K562 (cell line): ENCODE measurements around the gene RNF31. TPM values are rescaled to one million over a fixed set of nuclear protein-coding genes. Genes with fewer than 3 reads are reported as not detected.

ENCODE experiments used
- ATAC-seq: fragments of 200-7000 bp; cut with Tn5 transposase; 3 replicates; pipeline ENCODE4 v1.9.1; 2020; ENCODE audit warnings: moderate library complexity
- BruUV-seq: library from RNA; stranded (reverse); fragments of 400-500 nt; replicated peaks from 2 replicates; lab custom pipeline; 2021; lab: Mats Ljungman, UMichigan
- CTCF ChIA-PET: fragments of 300-600 bp; formaldehyde crosslinking; extraction: SDS; loops from one replicate; lab custom pipeline; 2021; ENCODE audit warnings: low intra/inter-chr PET ratio; lab: Yijun Ruan, JAX
- POLR2A ChIA-PET: fragments of 300-600, 350-650 bp; sonication (Branson Sonifier 250); formaldehyde crosslinking; extraction: SDS; loops from one replicate; lab custom pipeline; 2021; ENCODE audit warnings: antibody characterized with exemption, inconsistent platforms; lab: Yijun Ruan, JAX
- DNase-seq, 4 experiments: peaks; one replicate each; pipeline versions ENCODE4 v3.0.0 to v3.0.0-alpha.2; 2011 to 2018; ENCODE audit warnings: low spot score in 3 of 4, mixed read lengths in 3 of 4; ENCODE audit errors: extremely low read depth in 1 of 4
- FAIRE-seq: peaks from 2 replicates; lab custom pipeline; 2011; peaks lifted over from hg19 to GRCh38; lab: Jason Lieb, UNC
- H2AFZ ChIP-seq: 2 replicates; pipeline ENCODE4 v1.6.0; 2011; ENCODE audit warnings: low read depth, low read length, control low read depth, inconsistent platforms
- H3K27ac ChIP-seq: fragments of 200-600 bp; 3 replicates; pipeline ENCODE4 v1.8.0; 2011; ENCODE audit warnings: low read depth, mild to moderate bottlenecking, control low read depth, inconsistent platforms, low read length, moderate library complexity, mixed read lengths; ENCODE audit errors: extremely low read depth
- H3K27me3 ChIP-seq, 2 experiments: fragments of 300-600 bp in 1 of 2; 2 replicates in 1 of 2; 3 replicates in 1 of 2; pipeline versions ENCODE4 v1.6.0 to v1.8.0; 2011; ENCODE audit warnings: inconsistent platforms in 2 of 2, low read length in 2 of 2, mild to moderate bottlenecking in 1 of 2, mixed read lengths in 1 of 2, moderate library complexity in 1 of 2; ENCODE audit not compliant: control insufficient read depth in 2 of 2, insufficient read depth in 2 of 2
- H3K36me3 ChIP-seq: fragments of 300-600 bp; 3 replicates; pipeline ENCODE4 v1.8.0; 2011; ENCODE audit warnings: mild to moderate bottlenecking, low read length, inconsistent platforms; ENCODE audit not compliant: control insufficient read depth, insufficient read depth
- H3K4me1 ChIP-seq, 2 experiments: fragments of 200-600 bp in 1 of 2; replicated peaks in 1 of 2; 2 replicates in 1 of 2; 3 replicates in 1 of 2; pipeline versions ENCODE4 v1.5.1 to v1.8.0; 2011; ENCODE audit warnings: inconsistent platforms in 2 of 2, low read length in 2 of 2, mild to moderate bottlenecking in 1 of 2, mixed read lengths in 1 of 2, moderate library complexity in 1 of 2; ENCODE audit not compliant: control insufficient read depth in 2 of 2, insufficient read depth in 2 of 2
- H3K4me2 ChIP-seq: 2 replicates; pipeline ENCODE4 v1.6.1; 2011; ENCODE audit warnings: low read length, control low read depth, inconsistent platforms, mixed read lengths; ENCODE audit not compliant: insufficient read depth
- H3K4me3 ChIP-seq: fragments of 200-600 bp; sonication (generic), shearing (Covaris generic); 2 replicates; pipeline ENCODE4 v1.5.1; 2016; ENCODE audit warnings: control low read depth, inconsistent platforms
- H3K79me2 ChIP-seq: fragments of 200-600 bp; 3 replicates; pipeline ENCODE4 v1.8.0; 2011; ENCODE audit warnings: low read length, inconsistent platforms; ENCODE audit not compliant: control insufficient read depth, insufficient read depth
- H3K9ac ChIP-seq, 2 experiments: 2 replicates each; pipeline versions ENCODE4 v1.6.0 to v1.6.1; 2011; ENCODE audit warnings: low read depth in 2 of 2, low read length in 2 of 2, control low read depth in 1 of 2, inconsistent platforms in 1 of 2, mild to moderate bottlenecking in 1 of 2, mixed read lengths in 1 of 2; ENCODE audit not compliant: insufficient read depth in 1 of 2
- H3K9me1 ChIP-seq: one replicate; pipeline ENCODE4 v1.6.0; 2011; ENCODE audit warnings: inconsistent platforms, mild to moderate bottlenecking, low read length, moderate library complexity; ENCODE audit not compliant: control insufficient read depth, insufficient read depth
- H3K9me3 ChIP-seq: replicated peaks from 2 replicates; pipeline ENCODE4 v1.5.1; 2011; ENCODE audit warnings: low read depth, low read length, inconsistent platforms; ENCODE audit not compliant: control insufficient read depth, insufficient read depth
- H4K20me1 ChIP-seq: replicated peaks from 2 replicates; pipeline ENCODE4 v1.6.1; 2011; ENCODE audit warnings: low read length, inconsistent platforms, mixed read lengths; ENCODE audit not compliant: control insufficient read depth, insufficient read depth
- ARNT ChIP-seq, 2 experiments: fragments of 450-650 bp; IDR thresholded peaks; 2 replicates each; pipeline ENCODE4 v1.6.1; 2016; ENCODE audit warnings: mild to moderate bottlenecking in 1 of 2
- ATF3 ChIP-seq, 2 experiments: fragments of 450-650 bp in 1 of 2; sonication (generic) in 1 of 2; formaldehyde crosslinking in 1 of 2; IDR thresholded peaks in 1 of 2; conservative IDR thresholded peaks in 1 of 2; 2 replicates each; pipeline versions ENCODE4 v1.6.1 to v1.8.1; 2016 to 2023; ENCODE audit warnings: mild to moderate bottlenecking in 2 of 2, moderate library complexity in 2 of 2, inconsistent platforms in 1 of 2, missing genetic modification reagents in 1 of 2
- FOXK1 ChIP-seq: sonication (generic); formaldehyde crosslinking; IDR thresholded peaks from 2 replicates; pipeline ENCODE4 v1.8.0; 2022; ENCODE audit warnings: missing genetic modification reagents, mild to moderate bottlenecking, borderline replicate concordance
- HDAC1 ChIP-seq, 2 experiments: fragments of 450-650 bp; IDR thresholded peaks; 2 replicates each; pipeline ENCODE4 v1.6.1; 2016 to 2017; ENCODE audit warnings: inconsistent platforms in 1 of 2, mild to moderate bottlenecking in 1 of 2, moderate library complexity in 1 of 2
- KDM1A ChIP-seq, 2 experiments: fragments of 450-650 bp; IDR thresholded peaks; 2 replicates each; pipeline ENCODE4 v1.6.1; 2016; ENCODE audit warnings: mild to moderate bottlenecking in 2 of 2
- LCOR ChIP-seq: sonication (generic); formaldehyde crosslinking; IDR thresholded peaks from 2 replicates; pipeline ENCODE4 v1.8.0; 2022; ENCODE audit warnings: mild to moderate bottlenecking, missing genetic modification reagents
- MCM3 ChIP-seq: fragments of 450-650 bp; IDR thresholded peaks from 2 replicates; pipeline ENCODE4 v1.6.1; 2016
- MED1 ChIP-seq: sonication (generic); formaldehyde crosslinking; IDR thresholded peaks from 2 replicates; pipeline ENCODE4 v1.8.1; 2023; ENCODE audit warnings: missing genetic modification reagents, borderline replicate concordance
- MYC ChIP-seq, 2 experiments: fragments of 250-450 bp in 1 of 2; sonication (Bioruptor Pico) in 1 of 2; IDR thresholded peaks; 2 replicates each; pipeline versions ENCODE4 v1.5.1 to v1.6.1; 2012 to 2021; ENCODE audit warnings: low read depth in 2 of 2, borderline replicate concordance in 1 of 2, improper control_type of control experiment in 1 of 2, low read length in 1 of 2, mild to moderate bottlenecking in 1 of 2, moderate library complexity in 1 of 2
- RBFOX2 ChIP-seq: fragments of 200-400 bp; formaldehyde crosslinking; IDR thresholded peaks from 2 replicates; pipeline ENCODE4 v1.6.1; 2017; ENCODE audit warnings: low read depth, mild to moderate bottlenecking, low read length, moderate library complexity
- SPI1 ChIP-seq: IDR thresholded peaks from 2 replicates; pipeline ENCODE4 v1.6.1; 2011; ENCODE audit warnings: low read depth, low read length, control low read depth, borderline replicate concordance
- ZNF174 ChIP-seq: fragments of 250-450 bp; sonication (Bioruptor Pico); IDR thresholded peaks from 2 replicates; pipeline ENCODE4 v1.4.0; 2020; ENCODE audit warnings: mild to moderate bottlenecking
- ZNF398 ChIP-seq: fragments of 250-450 bp; sonication (Bioruptor Pico); IDR thresholded peaks from 2 replicates; pipeline ENCODE4 v1.8.0; 2021; ENCODE audit warnings: moderate library complexity, mild to moderate bottlenecking, inconsistent platforms
- ZNF41 ChIP-seq: fragments of 250-450 bp; sonication (Bioruptor Pico); conservative IDR thresholded peaks from 2 replicates; pipeline ENCODE4 v1.4.0; 2020; ENCODE audit warnings: mild to moderate bottlenecking
- WGBS: fragments of 100-300 bp; shearing (Covaris generic); methylation state at CpG from one replicate; pipeline ENCODE4 v1.1.6; 2016; ENCODE audit warnings: low coverage, mixed read lengths; ENCODE audit not compliant: insufficient coverage; ENCODE audit errors: missing lambda C conversion rate; 5-methylcytosine and 5-hydroxymethylcytosine counted together
- in situ Hi-C: fragments of 300-500 bp; cut with MboI; formaldehyde crosslinking; loops from 4 replicates; pipeline ENCODE4 v1.15.0; 2018; ENCODE audit warnings: inconsistent platforms, mixed read lengths
- intact Hi-C: fragments of 100-400 bp; cut with micrococcal nuclease; formaldehyde crosslinking; loops from 2 replicates; pipeline ENCODE4 v1.14.2; 2022
- polyA plus RNA-seq, 8 experiments: library from polyadenylated mRNA; depleted of rRNA in 4 of 8; stranded (reverse) in 5 of 8; unstranded in 3 of 8; fragments of >200 nt; fragmentation: Nextera tagmentation in 2 of 8; fragmentation: Illumina TruSeq in 1 of 8; extraction: Ambion mirVana in 2 of 8; extraction: Trizol in 1 of 8; gene quantifications; 2 replicates each; pipeline versions ENCODE4 v1.2.1 to v1.2.3, GENCODE V29; 2011 to 2014; ENCODE audit warnings: inconsistent platforms in 1 of 8, missing spikeins in 1 of 8
- total RNA-seq, 7 experiments: library from RNA; depleted of rRNA in 6 of 7; stranded (reverse); fragments of >200 nt in 6 of 7; fragmentation: Illumina TruSeq in 2 of 7; extraction: Trizol in 2 of 7; gene quantifications; 2 replicates each; pipeline versions ENCODE4 v1.2.1 to v1.2.3, GENCODE V29; 2011 to 2021; ENCODE audit warnings: low replicate concordance in 1 of 7
- TF ChIP-seq, protein P1 (sequence below): fragments of 250-450 bp; sonication (Bioruptor Pico); IDR thresholded peaks from 2 replicates; pipeline ENCODE4 v1.5.0; 2020; ENCODE audit warnings: mild to moderate bottlenecking, borderline replicate concordance
- TF ChIP-seq, protein P2 (sequence below): fragments of 450-650 bp; IDR thresholded peaks from 2 replicates; pipeline ENCODE4 v1.6.1; 2016; ENCODE audit warnings: missing biosample characterization, missing genetic modification characterization

RNF31 gene
- total and polyA plus RNA-seq, 9 of the 15 experiments (the other 6 are each of a cell fraction or from before 2014, with no cell fraction given), result 3.1 to 47.6 (median 19.1) TPM

DNA sequence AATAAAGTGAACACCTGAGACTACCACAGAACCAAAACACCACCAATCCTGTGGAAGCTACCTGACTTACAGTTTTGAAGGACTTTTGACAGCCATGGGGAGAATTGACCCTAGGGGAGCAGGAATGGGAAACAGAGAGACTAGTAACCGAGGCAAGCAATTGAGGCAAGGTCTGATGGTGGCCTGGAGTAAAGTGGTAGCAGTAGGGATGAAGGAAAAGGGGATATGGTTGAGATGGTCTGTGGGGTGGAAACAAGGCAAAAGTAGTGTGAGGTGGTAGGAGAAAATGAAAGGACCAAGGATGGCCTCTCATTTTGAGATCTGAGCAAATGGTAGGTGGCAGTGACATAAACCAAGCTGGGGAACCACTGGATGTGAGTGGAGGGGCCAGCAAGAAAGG is 9.5 kb downstream of the RNF31 start:
- no TSS peak for BruUV-seq
- Histone ChIP-seq H3K79me2 (peaks cover 6% of the 10 kb centered on the region; the same call in 1 of the 3 replicates), H3K36me3 (peaks cover 58% of the 10 kb centered on the region; the same call in 2 of the 3 replicates), H4K20me1 (no peaks in the 10 kb centered on the region)
- TF ChIP-seq, protein P1, sequence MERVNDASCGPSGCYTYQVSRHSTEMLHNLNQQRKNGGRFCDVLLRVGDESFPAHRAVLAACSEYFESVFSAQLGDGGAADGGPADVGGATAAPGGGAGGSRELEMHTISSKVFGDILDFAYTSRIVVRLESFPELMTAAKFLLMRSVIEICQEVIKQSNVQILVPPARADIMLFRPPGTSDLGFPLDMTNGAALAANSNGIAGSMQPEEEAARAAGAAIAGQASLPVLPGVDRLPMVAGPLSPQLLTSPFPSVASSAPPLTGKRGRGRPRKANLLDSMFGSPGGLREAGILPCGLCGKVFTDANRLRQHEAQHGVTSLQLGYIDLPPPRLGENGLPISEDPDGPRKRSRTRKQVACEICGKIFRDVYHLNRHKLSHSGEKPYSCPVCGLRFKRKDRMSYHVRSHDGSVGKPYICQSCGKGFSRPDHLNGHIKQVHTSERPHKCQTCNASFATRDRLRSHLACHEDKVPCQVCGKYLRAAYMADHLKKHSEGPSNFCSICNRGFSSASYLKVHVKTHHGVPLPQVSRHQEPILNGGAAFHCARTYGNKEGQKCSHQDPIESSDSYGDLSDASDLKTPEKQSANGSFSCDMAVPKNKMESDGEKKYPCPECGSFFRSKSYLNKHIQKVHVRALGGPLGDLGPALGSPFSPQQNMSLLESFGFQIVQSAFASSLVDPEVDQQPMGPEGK (CRISPR knock-in tag), result no peak
- TF ChIP-seq ZNF174 (CRISPR knock-in tag) (no peak), KDM1A (IDR thresholded peaks at IDR 0.05) (no peak), MYC (IDR thresholded peaks at IDR 0.05; ENCODE audit: low read depth, low read length) (no peak), MYC (CRISPR knock-in tag; IDR thresholded peaks at IDR 0.05; ENCODE audit: borderline replicate concordance, low read depth) (no peak), HDAC1 (IDR thresholded peaks at IDR 0.05) (no peak), ARNT (IDR thresholded peaks at IDR 0.05) (no peak), RBFOX2 (no peak), ZNF398 (CRISPR knock-in tag) (no peak), ATF3 (IDR thresholded peaks at IDR 0.05) (no peak), ATF3 (CRISPR knock-in tag; conservative IDR thresholded peaks at IDR 0.05) (no peak), SPI1 (no peak), FOXK1 (CRISPR knock-in tag) (no peak), MCM3 (no peak), MED1 (CRISPR knock-in tag) (no peak), LCOR (CRISPR knock-in tag) (no peak), ZNF41 (CRISPR knock-in tag) (no peak)
- TF ChIP-seq, protein P2, sequence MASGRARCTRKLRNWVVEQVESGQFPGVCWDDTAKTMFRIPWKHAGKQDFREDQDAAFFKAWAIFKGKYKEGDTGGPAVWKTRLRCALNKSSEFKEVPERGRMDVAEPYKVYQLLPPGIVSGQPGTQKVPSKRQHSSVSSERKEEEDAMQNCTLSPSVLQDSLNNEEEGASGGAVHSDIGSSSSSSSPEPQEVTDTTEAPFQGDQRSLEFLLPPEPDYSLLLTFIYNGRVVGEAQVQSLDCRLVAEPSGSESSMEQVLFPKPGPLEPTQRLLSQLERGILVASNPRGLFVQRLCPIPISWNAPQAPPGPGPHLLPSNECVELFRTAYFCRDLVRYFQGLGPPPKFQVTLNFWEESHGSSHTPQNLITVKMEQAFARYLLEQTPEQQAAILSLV (tag), result no peak
- TF ChIP-seq, all 486 proteins: peak for 0
- POLR2A ChIA-PET, result interaction anchor here (0.7 kb wide), 1 partner anchor 10 kb away, joined by 3 read pairs; the partner anchor contains the start of gene PSME2
- Histone ChIP-seq H3K9me3 (no peaks in the 10 kb centered on the region), H3K4me1 (peaks cover 6 to 19% of the 10 kb centered on the region in 2 experiments; a peak in 4 of 5 replicates), H3K4me3 (no peak overlapping the region), H3K9ac (no peak overlapping the region), H3K9me1 (no peaks in the 10 kb centered on the region), H3K27ac (no peak overlapping the region), H3K4me2 (no peak overlapping the region), H3K27me3 (no peaks in the 10 kb centered on the region), H2AFZ (no peak overlapping the region)
- CTCF ChIA-PET, result no interaction called here
- FAIRE-seq (no peak), DNase-seq (no peak), ATAC-seq (no peak)
- intact Hi-C loops (no loop called here), in situ Hi-C loops (no loop called here)
- WGBS, result 100% methylated on average over 1 of the region's 1 CpG
